Endometrium (tissue), 2 donors: ENCODE results near the gene BLOC1S3.

ENCODE experiments used
- FAIRE-seq: peaks from 2 replicates; lab custom pipeline; 2012; peaks lifted over from hg19 to GRCh38; lab: Jason Lieb, UNC
- donor health status: control.
- donor health status: control.

The BLOC1S3 gene

DNA sequence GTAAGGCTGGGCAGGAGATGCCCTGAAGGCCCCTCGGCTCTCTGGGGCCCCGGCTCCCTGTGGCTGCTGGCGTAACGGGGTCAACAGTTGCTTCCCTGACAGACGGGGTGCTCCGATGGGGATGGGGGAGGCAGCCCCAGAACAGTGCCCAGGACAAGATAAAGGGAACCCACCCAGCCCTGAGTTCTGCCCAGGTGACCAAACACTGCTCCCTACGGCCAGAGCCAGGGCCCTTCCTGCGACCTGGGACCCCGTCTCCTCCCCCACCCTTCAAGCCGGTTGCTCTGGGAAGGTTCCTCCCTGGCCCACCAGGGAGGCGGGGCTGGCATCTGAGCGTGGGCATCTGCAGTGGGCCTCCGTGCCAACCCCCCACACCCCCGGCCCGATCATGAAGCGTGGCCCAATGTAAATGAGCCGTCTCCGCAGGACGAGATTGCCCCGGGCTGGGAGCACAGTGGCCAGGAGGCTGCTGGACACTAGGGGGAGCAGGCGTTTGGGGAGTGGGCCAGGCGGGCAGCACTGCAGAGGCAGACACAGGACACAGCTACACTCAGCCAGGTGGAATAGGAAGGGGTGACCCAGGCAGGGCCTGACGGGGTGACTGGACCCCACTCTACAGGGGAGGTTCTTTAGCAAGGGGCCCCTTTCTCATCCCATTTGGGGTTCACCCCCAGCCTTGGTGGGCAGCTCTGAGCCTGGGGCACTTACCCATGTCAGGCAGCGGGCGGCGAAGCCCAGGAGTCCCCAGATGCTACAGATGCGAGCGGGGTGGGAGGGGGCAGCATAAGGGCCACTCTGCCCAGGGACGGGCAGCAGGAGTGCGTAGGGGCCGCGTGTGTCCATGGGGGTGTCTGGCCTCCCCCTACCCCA, 16.6 kb upstream of the BLOC1S3 start:
- no peak for FAIRE-seq

DNA sequence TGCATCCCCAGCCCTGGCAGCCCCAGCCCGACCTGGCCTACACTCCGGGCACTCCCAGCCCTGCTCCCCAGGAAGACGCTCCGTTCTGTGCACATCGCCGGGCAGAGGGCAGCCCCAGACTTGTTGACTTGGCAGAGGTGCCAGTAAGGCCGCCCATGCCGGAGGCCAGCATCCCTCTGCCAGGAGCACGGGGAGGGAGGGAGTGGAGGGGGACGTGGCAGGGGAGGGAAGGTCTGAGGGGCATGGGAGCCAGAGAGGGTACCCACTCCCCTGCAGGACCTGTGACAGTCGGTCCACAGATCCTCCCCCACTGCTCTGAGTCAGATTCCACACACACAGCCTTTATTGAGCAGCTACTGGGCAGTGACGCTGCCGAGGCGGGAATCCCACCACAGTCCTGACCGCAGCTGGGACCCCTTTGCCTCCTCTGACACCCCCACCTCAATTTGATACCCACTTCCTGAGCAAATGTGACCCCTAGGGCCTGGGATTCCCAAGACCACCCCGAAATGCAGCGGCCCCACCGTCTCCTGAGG, 15.9 kb upstream of the BLOC1S3 start:
- FAIRE-seq = no peak

GRCh38 chr19:45163156-45163555, 15.4 kb upstream of the BLOC1S3 start:
- no peak for FAIRE-seq

- FAIRE-seq = no peak
Observed at GRCh38 chr19:45163751-45164460, 14.7 kb upstream of the BLOC1S3 start.

DNA sequence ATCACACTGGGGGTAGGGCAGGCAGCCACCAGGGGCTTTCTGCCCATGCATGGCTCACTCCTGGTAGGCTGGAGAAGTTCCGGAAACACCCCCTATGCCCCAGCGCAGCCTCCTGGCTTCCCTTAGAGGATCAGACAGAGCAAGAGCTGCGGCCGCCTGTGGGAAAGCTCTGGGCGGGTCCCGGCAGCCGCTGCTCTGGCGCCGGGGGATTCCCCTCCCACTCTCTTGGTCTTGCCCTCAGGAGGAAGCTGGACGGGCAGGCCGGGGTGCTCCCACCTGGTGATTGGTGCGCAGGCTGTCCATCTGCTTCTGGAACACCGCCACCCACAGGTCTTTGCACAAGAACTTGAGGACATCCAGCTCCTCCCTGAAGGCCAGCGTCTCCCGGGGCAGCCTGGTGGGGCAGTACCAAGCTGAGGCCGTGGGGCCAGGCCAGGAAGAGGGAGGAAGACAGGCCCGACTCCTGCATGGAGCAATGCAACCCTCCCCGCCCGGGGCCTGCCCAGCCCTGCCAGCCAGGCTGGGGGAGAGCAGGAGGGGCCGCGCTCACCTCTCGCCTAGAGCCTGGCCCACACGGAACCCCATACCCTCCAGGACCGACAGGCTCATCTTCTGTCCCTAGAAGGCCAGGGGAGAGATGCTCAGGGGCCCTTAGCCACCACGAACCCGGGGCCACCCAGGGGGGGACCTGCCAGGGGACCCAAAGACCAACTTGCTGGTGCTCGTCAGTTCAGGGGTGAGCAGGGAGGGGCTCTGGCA, 13.8 kb upstream of the BLOC1S3 start:
- FAIRE-seq = no peak

- FAIRE-seq = no peak
Observed at GRCh38 chr19:45166723-45167252, 11.8 kb upstream of the BLOC1S3 start.

DNA sequence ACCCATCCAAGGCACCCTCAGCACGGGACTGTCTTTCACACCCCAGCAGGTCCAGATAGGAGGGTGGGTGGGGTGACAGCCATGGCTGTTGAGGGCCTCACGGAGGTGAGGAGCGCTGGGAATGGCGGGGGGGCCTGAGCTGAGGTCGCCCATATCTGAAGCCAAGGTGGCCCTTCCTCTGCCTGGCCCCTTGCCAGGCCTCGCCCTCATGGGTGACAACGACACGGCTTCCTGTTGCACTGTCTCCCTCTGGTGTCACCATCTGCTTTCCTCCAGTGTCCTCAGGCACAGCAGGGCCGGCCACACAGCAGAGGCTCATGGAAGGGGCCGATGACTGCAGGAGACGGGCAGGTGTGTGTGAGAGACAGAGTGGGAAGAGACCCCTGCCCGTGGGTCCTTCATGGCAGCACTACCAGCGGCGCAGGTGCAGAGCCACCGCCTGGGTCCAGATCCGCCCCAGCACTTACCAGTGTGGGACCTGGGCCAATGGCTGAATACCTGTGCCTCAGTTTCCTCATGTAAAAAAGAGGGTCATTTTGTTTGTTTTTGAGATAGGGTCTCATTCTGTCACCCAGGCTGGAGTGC, 9.7 kb upstream of the BLOC1S3 start:
- FAIRE-seq = no peak

GRCh38 chr19:45169602-45170001, 9.0 kb upstream of the BLOC1S3 start:
- no peak for FAIRE-seq

DNA sequence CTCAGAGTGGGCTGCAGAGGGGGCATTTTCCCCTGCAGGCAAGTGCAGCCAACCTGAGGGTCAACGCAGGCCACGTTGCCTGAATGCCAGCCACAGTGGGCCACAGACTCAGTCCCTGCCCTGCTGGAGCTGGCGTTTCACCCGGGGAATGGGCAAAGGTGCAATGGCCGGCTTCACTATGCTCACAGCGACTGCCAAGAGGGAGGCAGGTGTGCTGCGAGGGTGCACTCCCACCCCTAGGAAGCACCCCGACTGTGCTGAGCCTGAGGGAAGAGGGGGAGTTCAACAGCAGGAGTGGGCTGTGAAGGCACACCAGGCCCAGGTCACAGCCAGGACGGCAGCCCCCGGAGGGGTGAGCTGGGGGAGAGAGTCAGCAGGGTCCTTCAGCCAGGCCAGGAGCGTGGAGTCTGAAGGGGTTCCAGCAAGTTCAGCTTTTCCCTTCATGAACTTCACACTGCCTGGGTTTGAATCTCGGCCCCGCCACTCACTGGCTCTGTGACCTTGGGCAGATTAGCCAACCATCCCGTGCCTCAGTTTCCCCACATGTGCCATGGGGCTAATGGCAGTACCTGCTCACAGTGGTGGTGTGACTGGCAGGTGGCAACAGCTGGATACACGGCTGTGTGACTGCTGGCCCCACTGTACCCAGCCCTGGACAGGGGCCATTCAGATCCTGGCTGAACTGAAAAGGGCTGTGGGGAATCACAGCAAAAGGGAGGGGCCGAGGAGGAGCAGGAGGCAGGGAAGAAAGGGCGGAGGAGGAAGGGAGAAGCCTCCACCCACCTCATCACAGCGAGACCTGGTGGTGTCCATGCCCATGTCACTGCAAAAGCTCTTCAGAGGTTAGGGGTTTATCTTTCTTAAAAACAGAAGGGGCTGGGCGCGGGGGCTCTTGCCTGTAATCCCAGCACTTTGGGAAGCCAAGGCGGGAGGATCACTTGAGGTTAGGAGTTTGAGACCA, 8.2 kb upstream of the BLOC1S3 start:
- FAIRE-seq = no peak

- no peak for FAIRE-seq
Observed at GRCh38 chr19:45171211-45171623, 7.4 kb upstream of the BLOC1S3 start.

GRCh38 chr19:45172173-45172572, 6.4 kb upstream of the BLOC1S3 start:
- no peak for FAIRE-seq

- no peak for FAIRE-seq
Observed at GRCh38 chr19:45172611-45173208, 5.9 kb upstream of the BLOC1S3 start.

GRCh38 chr19:45173816-45174215, 4.8 kb upstream of the BLOC1S3 start:
- no peak for FAIRE-seq

DNA sequence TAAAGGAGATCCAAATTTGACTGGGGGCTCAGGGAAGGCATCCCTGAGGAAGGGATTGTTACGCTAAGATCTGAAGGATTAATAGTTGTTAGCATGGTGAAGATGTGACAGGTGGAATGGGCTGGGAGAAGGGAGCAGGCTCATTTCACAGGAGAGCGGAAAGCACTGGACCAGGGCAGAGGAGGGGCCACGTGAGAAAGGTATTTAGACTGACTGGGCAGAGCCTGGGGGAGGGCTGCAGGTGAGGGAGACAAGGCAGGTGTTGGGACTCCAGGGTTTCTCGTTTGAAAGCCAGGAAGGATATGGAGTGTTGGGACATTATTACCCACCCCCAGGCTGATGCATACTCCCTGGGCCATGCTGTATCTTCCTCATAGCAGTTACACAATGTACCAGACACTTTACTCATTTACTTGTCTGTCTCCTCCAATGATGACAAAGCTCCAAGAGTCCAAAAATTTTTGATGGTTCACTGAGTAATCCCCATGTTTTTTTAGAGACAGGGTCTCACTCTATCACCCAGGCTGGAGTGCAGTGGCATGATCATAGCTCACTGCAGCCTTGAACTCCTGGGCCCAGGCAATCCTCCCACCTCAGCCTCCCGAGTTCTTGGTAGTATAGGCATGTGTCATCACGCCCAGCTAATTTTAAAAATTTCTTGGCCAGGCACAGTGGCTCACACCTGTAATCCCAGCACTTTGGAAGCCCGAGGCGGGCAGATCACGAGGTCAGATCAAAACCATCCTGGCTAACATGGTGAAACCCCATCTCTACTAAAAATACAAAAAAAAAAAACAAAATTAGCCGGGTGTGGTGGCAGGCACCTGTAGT, 2.9 kb upstream of the BLOC1S3 start:
- no peak for FAIRE-seq

DNA sequence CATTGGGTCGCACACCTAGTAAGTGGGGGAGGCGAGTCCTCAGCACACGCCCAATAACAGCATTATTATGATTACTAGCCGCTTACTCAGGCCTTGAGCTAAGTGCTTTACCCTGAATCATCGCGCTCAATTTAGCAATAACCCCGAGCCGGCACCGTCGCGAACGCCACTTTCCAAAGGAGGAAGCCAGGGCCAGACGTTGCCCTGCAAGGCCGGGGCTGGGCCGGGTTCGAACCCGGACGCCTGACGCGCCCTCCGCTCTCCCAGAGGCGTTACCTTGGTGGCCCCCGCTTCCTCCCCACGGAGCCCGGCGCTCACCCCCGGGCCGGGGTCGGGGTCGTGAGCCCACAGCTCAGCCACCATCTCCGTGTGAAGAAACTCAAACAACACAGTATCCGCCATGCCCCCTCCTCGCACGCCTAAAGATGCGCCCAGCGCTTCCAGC, 745 bp upstream of the BLOC1S3 start, which contains the start of gene TRAPPC6A:
TSS of gene TRAPPC6A (minus strand) at position 421 of the 445 bp plus-strand sequence. CDS start at position 402, 19 bp downstream.
- no peak for FAIRE-seq

GRCh38 chr19:45179072-45179891, 698 bp downstream of the BLOC1S3 start:
- no peak for FAIRE-seq

DNA sequence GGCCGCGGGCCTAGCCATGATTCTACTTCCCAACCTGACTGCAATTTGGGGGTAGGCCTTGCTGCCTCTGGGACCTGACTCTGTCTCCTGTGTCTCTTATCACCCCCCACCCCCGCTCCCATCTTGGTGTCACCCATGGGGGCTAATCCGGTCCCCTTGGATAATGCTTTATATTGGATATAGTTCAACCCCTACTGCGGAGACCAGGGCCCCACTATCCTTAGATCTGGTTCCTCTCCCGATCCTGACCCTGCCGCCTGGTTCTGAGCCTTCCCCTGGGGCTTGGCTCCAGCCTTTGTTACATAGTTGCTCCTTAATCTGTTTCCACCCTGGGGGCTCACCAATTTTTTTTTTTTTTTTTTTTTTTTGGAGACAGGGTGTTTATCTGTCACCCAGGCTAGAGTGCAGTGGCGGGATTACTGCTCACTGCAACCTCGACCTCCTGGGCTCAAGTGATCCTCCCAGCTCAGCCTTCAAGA, 1.3 kb downstream of the BLOC1S3 start:
- FAIRE-seq = no peak

- FAIRE-seq = no peak
Observed at GRCh38 chr19:45180936-45181335, 2.4 kb downstream of the BLOC1S3 start.
